CD8-positive, alpha-beta memory T cell (primary cell): ENCODE data around the gene ECSCR. TPM values are rescaled to one million over a fixed set of nuclear protein-coding genes. Genes with fewer than 3 reads are reported as not detected.

Experiments
- CTCF ChIA-PET: fragments of 350-600 bp; sonication (Branson Sonifier 250); formaldehyde crosslinking; loops from one replicate; lab custom pipeline; 2021; ENCODE audit warnings: antibody characterized with exemption; lab: Charles Lee
- POLR2A ChIA-PET: fragments of 350-600 bp; sonication (Branson Sonifier 250); formaldehyde crosslinking; loops from one replicate; lab custom pipeline; 2021; ENCODE audit warnings: antibody characterized with exemption; lab: Charles Lee
- DNase-seq, 5 donors: peaks; one replicate each; pipeline versions ENCODE4 v3.0.0 to v3.0.0-alpha.2; 2020 to 2022; ENCODE audit warnings: mixed read lengths in 1 of 5
- H3K27ac ChIP-seq: one replicate; pipeline ENCODE4 v1.7.0; 2013; ENCODE audit warnings: low read depth, mild to moderate bottlenecking, low read length, moderate library complexity
- H3K27me3 ChIP-seq: 2 replicates; pipeline ENCODE4 v1.7.0; 2013; ENCODE audit warnings: low read length, mild to moderate bottlenecking; ENCODE audit not compliant: insufficient read depth, poor library complexity, severe bottlenecking
- H3K36me3 ChIP-seq: 2 replicates; pipeline ENCODE4 v1.7.0; 2013; ENCODE audit warnings: mild to moderate bottlenecking, low read length, moderate library complexity; ENCODE audit not compliant: insufficient read depth
- H3K4me1 ChIP-seq: 2 replicates; pipeline ENCODE4 v1.7.0; 2013; ENCODE audit warnings: mild to moderate bottlenecking, low read length, moderate library complexity; ENCODE audit not compliant: insufficient read depth
- H3K4me3 ChIP-seq: 2 replicates; pipeline ENCODE4 v1.7.0; 2013; ENCODE audit warnings: mild to moderate bottlenecking, low read length
- H3K9me3 ChIP-seq: 2 replicates; pipeline ENCODE4 v1.7.0; 2013; ENCODE audit warnings: mild to moderate bottlenecking, low read length
- H3K27ac Mint-ChIP-seq, 8 donors: one replicate each; pipeline ENCODE4 v1.8.0; 2020 to 2021; ENCODE audit warnings: mixed read lengths in 8 of 8, mild to moderate bottlenecking in 6 of 8, inconsistent platforms in 3 of 8, moderate library complexity in 3 of 8
- H3K27me3 Mint-ChIP-seq, 2 donors: one replicate each; pipeline ENCODE4 v1.8.0; 2020 to 2021; ENCODE audit warnings: mixed read lengths in 2 of 2, mild to moderate bottlenecking in 1 of 2, moderate library complexity in 1 of 2
- H3K36me3 Mint-ChIP-seq, 3 donors: one replicate each; pipeline ENCODE4 v1.8.0; 2020 to 2021; ENCODE audit warnings: mixed read lengths in 3 of 3, inconsistent platforms in 1 of 3, mild to moderate bottlenecking in 1 of 3
- H3K4me1 Mint-ChIP-seq, 3 donors: one replicate each; pipeline ENCODE4 v1.8.0; 2020 to 2021; ENCODE audit warnings: mixed read lengths in 3 of 3, inconsistent platforms in 1 of 3, mild to moderate bottlenecking in 1 of 3
- H3K4me3 Mint-ChIP-seq, 7 donors: one replicate each; pipeline ENCODE4 v1.8.0; 2020 to 2021; ENCODE audit warnings: mixed read lengths in 7 of 7, mild to moderate bottlenecking in 6 of 7, moderate library complexity in 4 of 7, inconsistent platforms in 2 of 7
- H3K9me3 Mint-ChIP-seq, 5 donors: one replicate each; pipeline ENCODE4 v1.8.0; 2020 to 2022; ENCODE audit warnings: mixed read lengths in 5 of 5, mild to moderate bottlenecking in 3 of 5, moderate library complexity in 2 of 5, inconsistent platforms in 1 of 5
- polyA plus RNA-seq: library from polyadenylated mRNA; unstranded; fragments of 300-500 nt; fragmentation: Illumina TruSeq; gene quantifications from one replicate; pipeline ENCODE4 v1.2.3, GENCODE V29; 2021
- total RNA-seq, 2 experiments: library from RNA; stranded (reverse); gene quantifications; one replicate each; pipeline ENCODE4 v1.2.3, GENCODE V29; 2021

ECSCR gene
- total and polyA plus RNA-seq, 3 experiments from 2014 or later = 0.82 to 0.83 TPM; not detected in 1

DNA sequence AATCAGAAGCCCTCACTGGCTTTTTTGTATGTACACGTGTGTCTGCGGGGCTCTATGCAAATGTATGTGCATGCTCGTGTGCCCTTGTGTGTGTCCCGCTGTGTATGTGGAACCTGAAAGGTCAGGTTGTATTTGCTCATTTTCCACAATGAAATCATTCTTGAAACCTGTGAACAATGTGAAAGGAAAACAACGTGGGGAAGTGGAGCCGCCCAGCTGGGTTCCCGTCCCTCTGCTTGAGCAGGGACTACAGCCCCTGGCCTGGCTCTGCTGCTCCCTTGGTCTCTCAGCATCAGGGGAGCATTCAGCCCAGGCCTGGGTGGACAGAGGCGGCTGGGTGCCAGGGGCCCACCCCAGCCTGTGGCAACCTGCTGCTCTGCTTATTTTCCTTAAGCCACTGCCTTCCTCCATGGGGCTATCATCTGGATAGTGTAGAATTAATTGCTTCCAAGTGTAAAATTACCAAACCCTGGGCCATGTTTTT, 3.0 kb downstream of the ECSCR start:
- Histone ChIP-seq H3K27ac (no peak overlapping the region), H3K36me3 (no peaks in the 10 kb centered on the region), H3K4me3 (no peak overlapping the region), H3K27me3 (no peaks in the 10 kb centered on the region), H3K9me3 (no peaks in the 10 kb centered on the region), H3K4me1 (peaks cover 53% of the 10 kb centered on the region)
- Mint-ChIP-seq H3K9me3 (no peaks in the 10 kb centered on the region), H3K27ac (peak overlapping the region; percentile 90 to 98 (median 92)), H3K4me3 (peak overlapping the region in 4 of 7 donors; percentile 37 to 78 (median 52)), H3K27me3 (no peaks in the 10 kb centered on the region), H3K4me1 (peaks cover 41 to 59% (median 52%) of the 10 kb centered on the region in 3 donors), H3K36me3 (no peaks in the 10 kb centered on the region)
- CTCF ChIA-PET = interaction anchor here (1.2 to 3.0 kb wide), 4 partner anchors 23 to 58 kb away, joined by 3 to 14 read pairs (median 7); partner anchors contain the start of gene STING1
- POLR2A ChIA-PET = interaction anchor here (0.6 to 2.0 kb wide), 2 partner anchors 19 to 22 kb away, joined by 4 to 9 read pairs; partner anchors contain the start of gene STING1
- no peak for DNase-seq

DNA sequence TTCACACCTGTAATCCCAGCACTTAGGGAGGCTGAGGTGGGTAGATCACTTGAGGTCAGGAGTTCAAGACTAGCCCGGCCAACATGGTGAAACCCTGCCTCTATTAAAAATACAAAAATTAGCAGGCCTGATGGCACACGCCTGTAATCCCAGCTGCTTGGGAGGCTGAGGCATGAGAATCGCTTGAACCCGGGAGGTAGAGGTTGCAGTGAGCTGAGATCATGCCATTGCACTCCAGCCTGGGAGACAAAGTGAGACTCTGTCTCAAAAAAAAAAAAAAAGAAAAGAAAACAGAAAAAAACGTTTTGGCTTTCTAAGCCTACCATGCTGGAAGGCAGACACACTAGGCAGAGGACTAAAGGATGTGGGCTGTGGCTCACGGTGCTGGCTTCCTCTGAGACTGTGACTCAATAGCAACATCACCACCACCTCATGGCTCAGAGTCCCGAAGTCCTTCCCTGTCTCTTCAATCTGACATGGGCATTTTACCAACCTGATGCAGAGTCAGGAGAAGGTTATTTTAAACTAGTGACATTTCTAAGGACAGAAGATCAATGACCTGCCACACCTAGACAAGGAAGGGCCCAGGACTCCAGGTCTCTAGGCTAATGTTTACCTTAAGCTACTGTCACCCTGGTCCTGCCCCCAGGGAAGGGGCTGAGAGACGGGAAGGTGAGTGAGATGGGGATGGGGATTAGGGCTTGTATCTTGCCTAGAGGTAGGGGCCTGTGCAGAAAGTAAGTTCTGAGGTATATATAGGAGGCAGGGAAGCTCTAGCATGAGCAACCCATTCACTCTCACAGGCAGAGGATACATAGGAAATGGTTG, 3.7 kb downstream of the ECSCR start:
- H3K4me3 Mint-ChIP-seq = peak overlapping the region in 6 of 7 donors; percentile 41 to 81 (median 64)
- no peak overlapping the region for H3K4me3 ChIP-seq
- peaks cover 60% of the 10 kb centered on the region for H3K4me1 ChIP-seq
- H3K36me3 ChIP-seq = no peaks in the 10 kb centered on the region
- H3K4me1 Mint-ChIP-seq = peaks cover 48 to 66% (median 59%) of the 10 kb centered on the region in 3 donors
- peaks cover 0 to 2% of the 10 kb centered on the region in 2 donors for H3K27me3 Mint-ChIP-seq
- no peaks in the 10 kb centered on the region for H3K36me3 Mint-ChIP-seq
- peak overlapping the region; percentile 90 to 98 (median 92) for H3K27ac Mint-ChIP-seq
- peak; percentile 67 to 91 (median 85) for DNase-seq
- H3K27me3 ChIP-seq = no peaks in the 10 kb centered on the region
- no peaks in the 10 kb centered on the region for H3K9me3 Mint-ChIP-seq
- CTCF ChIA-PET = interaction anchor here (0.6 to 3.0 kb wide), 7 partner anchors 10 to 62 kb away, joined by 3 to 14 read pairs (median 3); partner anchors contain the start of gene STING1
- POLR2A ChIA-PET = interaction anchor here (0.6 to 2.0 kb wide), 6 partner anchors 9 to 1427 kb away, joined by 3 to 10 read pairs (median 4); partner anchors contain the start of genes SMIM33 and STING1
- H3K9me3 ChIP-seq = no peaks in the 10 kb centered on the region
- no peak overlapping the region for H3K27ac ChIP-seq

DNA sequence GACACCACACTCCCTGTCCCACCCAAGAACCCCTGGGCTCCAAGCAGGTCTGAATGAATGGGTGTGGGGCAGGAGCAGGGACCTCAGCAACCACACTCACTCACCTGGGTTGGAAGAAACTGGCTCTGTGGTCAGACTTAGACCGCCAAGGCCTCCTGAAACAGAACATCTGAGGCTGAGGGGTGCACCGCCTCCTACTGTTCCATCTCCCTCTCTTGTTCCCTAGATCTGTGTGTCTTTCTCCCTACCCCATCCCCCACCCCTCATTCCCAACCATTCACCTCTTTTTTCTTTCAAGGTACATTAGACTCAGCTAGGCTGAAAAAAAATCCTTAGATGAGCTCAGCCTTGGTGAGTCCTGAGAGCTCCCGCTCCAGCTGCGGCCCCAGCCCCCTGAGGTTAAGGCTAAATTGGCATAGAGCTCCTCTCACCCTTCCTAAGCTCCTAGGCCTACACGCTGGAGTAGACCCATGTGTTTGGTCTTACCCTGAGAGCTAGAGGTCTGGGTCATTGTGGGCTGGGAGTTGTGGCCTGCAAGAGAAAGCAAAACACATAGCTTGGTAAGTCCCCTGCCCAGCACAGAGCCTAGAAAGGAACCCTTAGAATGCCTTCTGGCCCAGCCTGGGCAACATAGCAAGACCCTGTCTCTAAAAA, 4.8 kb downstream of the ECSCR start:
- Histone ChIP-seq H3K27me3 (no peaks in the 10 kb centered on the region), H3K27ac (no peak overlapping the region), H3K4me1 (peaks cover 65% of the 10 kb centered on the region), H3K4me3 (no peak overlapping the region), H3K9me3 (no peaks in the 10 kb centered on the region), H3K36me3 (no peaks in the 10 kb centered on the region)
- Mint-ChIP-seq H3K4me1 (peaks cover 51 to 69% (median 63%) of the 10 kb centered on the region in 3 donors), H3K36me3 (no peaks in the 10 kb centered on the region), H3K27me3 (peaks cover 0 to 2% of the 10 kb centered on the region in 2 donors), H3K27ac (peak overlapping the region; percentile 24 to 97 (median 82)), H3K4me3 (peak overlapping the region in 4 of 7 donors; percentile 24 to 51 (median 29)), H3K9me3 (no peaks in the 10 kb centered on the region)
- CTCF ChIA-PET = interaction anchor here (0.6 to 3.0 kb wide), 8 partner anchors 11 to 61 kb away, joined by 3 to 14 read pairs (median 4); partner anchors contain the start of gene STING1
- POLR2A ChIA-PET = interaction anchor here (0.6 to 2.0 kb wide), 7 partner anchors 8 to 1426 kb away, joined by 3 to 10 read pairs (median 4); partner anchors contain the start of gene STING1
- DNase-seq = no peak

DNA sequence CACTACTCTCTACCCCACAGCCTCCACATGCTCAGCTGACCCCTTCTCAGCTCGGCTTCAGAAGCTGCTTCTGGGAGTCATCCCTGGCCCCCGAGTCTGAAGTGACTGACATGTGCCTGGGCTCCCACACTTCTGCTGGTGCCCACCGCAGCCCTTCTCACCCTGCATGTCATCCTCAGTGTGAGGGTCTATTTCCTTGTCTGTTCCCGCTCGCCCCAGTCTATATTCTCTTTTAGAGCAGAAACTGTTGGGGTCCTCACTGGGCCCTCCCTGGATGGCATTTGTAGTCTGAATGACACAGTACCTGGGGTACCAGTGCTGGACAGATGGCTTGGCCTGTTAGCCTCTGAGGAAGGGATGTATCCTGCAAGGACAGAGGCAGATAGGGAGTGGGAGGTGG, 5.3 kb downstream of the ECSCR start:
- no peaks in the 10 kb centered on the region for H3K27me3 ChIP-seq
- no peaks in the 10 kb centered on the region for H3K9me3 Mint-ChIP-seq
- peak overlapping the region; percentile 50 to 97 (median 84) for H3K27ac Mint-ChIP-seq
- peaks cover 68% of the 10 kb centered on the region for H3K4me1 ChIP-seq
- POLR2A ChIA-PET = no interaction called here
- no peaks in the 10 kb centered on the region for H3K9me3 ChIP-seq
- no peak overlapping the region for H3K27ac ChIP-seq
- no peak overlapping the region for H3K4me3 ChIP-seq
- DNase-seq = no peak
- H3K36me3 ChIP-seq = no peaks in the 10 kb centered on the region
- CTCF ChIA-PET = interaction anchor here (0.9 to 3.0 kb wide), 5 partner anchors 13 to 56 kb away, joined by 3 to 14 read pairs (median 5); partner anchors contain the start of gene STING1
- H3K4me3 Mint-ChIP-seq = peak overlapping the region in 4 of 7 donors; percentile 15 to 31 (median 26)
- peaks cover 51 to 69% (median 63%) of the 10 kb centered on the region in 3 donors for H3K4me1 Mint-ChIP-seq
- no peaks in the 10 kb centered on the region for H3K36me3 Mint-ChIP-seq
- peaks cover 0 to 2% of the 10 kb centered on the region in 2 donors for H3K27me3 Mint-ChIP-seq

DNA sequence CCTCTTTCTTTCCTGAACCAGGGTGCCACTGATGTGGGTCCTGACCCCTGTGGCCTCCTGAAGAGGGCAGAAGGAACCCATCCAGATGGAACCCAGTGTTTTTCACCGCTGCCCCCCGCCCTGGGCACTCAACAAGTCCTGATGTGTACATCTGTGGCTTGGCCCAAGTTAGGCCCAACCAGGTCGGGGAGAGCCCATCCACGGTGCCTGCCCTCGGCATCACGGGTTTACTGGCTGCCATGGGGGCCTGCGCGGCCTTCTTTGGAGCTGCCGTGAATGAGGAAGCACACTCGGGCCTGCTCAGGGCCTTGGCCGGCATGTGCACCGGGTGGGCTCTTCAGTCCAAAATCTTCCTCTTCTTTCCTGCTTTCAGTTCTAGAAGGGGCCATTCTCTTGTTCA, 5.8 kb downstream of the ECSCR start:
- H3K4me1 Mint-ChIP-seq = peaks cover 51 to 69% (median 63%) of the 10 kb centered on the region in 3 donors
- Histone ChIP-seq H3K36me3 (no peaks in the 10 kb centered on the region), H3K27me3 (no peaks in the 10 kb centered on the region), H3K9me3 (no peaks in the 10 kb centered on the region), H3K27ac (no peak overlapping the region), H3K4me3 (no peak overlapping the region), H3K4me1 (peaks cover 70% of the 10 kb centered on the region)
- ChIA-PET POLR2A (no interaction called here), CTCF (interaction anchor here (0.9 to 2.0 kb wide), 7 partner anchors 9 to 57 kb away, joined by 3 to 7 read pairs (median 3); partner anchors contain the start of genes SMIM33 and STING1)
- H3K27ac Mint-ChIP-seq = peak overlapping the region; percentile 54 to 97 (median 84)
- H3K27me3 Mint-ChIP-seq = peaks cover 0 to 2% of the 10 kb centered on the region in 2 donors
- no peaks in the 10 kb centered on the region for H3K9me3 Mint-ChIP-seq
- no peaks in the 10 kb centered on the region for H3K36me3 Mint-ChIP-seq
- no peak for DNase-seq
- H3K4me3 Mint-ChIP-seq = no peak overlapping the region

DNA sequence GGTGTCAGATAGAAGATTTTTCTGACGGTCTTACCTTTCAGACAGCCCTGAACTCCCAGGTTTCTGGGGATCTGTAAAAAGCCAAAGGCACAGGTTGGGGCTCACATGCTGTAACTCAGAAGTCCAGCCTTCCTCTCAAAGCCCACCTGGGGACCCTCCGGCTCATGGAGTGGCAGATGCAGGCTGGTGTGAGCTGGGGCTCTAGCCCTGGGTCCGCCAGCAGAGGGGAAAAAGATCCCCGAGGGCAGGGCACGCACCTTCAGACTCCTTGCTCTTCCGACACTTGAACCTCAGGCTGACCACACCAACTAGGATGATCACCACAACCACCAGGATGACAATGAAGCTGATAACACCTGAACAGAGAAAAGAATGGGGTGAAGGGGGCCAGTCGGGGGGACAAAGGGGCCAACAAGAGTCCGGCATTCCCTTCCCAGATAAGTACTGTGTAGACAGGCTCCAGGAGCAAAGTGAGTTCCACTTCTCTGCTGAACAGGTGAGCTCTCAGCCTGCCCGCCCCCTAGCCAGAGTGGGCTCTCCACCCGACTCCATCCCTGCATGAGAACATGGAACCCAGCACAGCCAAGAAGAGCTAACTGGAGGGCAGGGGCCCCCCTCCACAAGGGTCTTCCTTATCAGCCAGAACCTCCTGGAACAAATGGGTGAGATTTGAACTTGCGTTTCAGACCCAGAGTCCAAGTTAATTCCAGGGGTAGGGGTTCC, 7.8 kb downstream of the ECSCR start:
- Histone ChIP-seq H3K36me3 (no peaks in the 10 kb centered on the region), H3K9me3 (no peaks in the 10 kb centered on the region), H3K4me1 (peaks cover 59% of the 10 kb centered on the region), H3K4me3 (no peak overlapping the region), H3K27ac (no peak overlapping the region), H3K27me3 (no peaks in the 10 kb centered on the region)
- Mint-ChIP-seq H3K4me3 (peak overlapping the region in 2 of 7 donors; percentile 9 to 41), H3K4me1 (peaks cover 50 to 56% (median 53%) of the 10 kb centered on the region in 3 donors), H3K36me3 (no peaks in the 10 kb centered on the region), H3K27ac (peak overlapping the region; percentile 69 to 92 (median 90)), H3K9me3 (no peaks in the 10 kb centered on the region), H3K27me3 (peaks cover 0 to 2% of the 10 kb centered on the region in 2 donors)
- POLR2A ChIA-PET = no interaction called here
- CTCF ChIA-PET = interaction anchor here (0.5 to 0.6 kb wide), 2 partner anchors 59 to 144 kb away, joined by 3 read pairs; no protein-coding TSS in a partner anchor
- peak in 1 of 5 donors; percentile 6 for DNase-seq
